Gastrocnemius medialis (tissue), 4 donors: ENCODE measurements around the gene SPEG.

Experiments used
- POLR2A ChIP-seq, 2 donors: fragments of 450-650 bp; IDR thresholded peaks; one replicate each; pipeline ENCODE4 v1.6.1; 2017; ENCODE audit warnings: antibody characterized with exemption in 2 of 2, mild to moderate bottlenecking in 2 of 2, moderate library complexity in 2 of 2
- TF ChIP-seq, protein P1 (sequence below), 5 experiments: fragments of 450-650 bp in 3 of 5; fragments of 200-600 bp in 2 of 5; sonication (generic) in 2 of 5; IDR thresholded peaks in 4 of 5; conservative IDR thresholded peaks in 1 of 5; 1 replicate in 4 of 5; 2 replicates in 1 of 5; pipeline ENCODE4 v1.5.1; 2016 to 2019; ENCODE audit warnings: antibody characterized with exemption in 5 of 5, mild to moderate bottlenecking in 3 of 5, moderate library complexity in 3 of 5

DNA sequence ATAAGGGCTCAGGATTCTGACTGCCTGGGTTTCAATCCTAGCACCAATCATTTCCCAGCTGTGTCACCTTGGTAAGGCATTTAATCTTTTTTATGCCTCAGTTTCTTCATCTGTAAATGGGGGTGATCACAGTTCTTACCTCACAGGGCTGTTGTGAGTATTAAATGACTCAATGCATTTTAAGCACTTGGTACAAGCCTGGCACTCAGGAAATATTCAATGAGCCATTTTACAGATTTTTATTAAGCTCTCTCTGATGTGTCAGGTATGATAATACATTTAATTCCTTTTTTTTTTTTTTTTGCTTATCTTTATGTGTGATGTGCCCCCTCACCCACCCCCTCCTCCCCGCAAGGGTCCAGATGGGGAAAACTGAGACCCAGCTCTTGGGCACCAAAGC is 12.0 kb downstream of the SPEG start:
- TF ChIP-seq, protein P1, sequence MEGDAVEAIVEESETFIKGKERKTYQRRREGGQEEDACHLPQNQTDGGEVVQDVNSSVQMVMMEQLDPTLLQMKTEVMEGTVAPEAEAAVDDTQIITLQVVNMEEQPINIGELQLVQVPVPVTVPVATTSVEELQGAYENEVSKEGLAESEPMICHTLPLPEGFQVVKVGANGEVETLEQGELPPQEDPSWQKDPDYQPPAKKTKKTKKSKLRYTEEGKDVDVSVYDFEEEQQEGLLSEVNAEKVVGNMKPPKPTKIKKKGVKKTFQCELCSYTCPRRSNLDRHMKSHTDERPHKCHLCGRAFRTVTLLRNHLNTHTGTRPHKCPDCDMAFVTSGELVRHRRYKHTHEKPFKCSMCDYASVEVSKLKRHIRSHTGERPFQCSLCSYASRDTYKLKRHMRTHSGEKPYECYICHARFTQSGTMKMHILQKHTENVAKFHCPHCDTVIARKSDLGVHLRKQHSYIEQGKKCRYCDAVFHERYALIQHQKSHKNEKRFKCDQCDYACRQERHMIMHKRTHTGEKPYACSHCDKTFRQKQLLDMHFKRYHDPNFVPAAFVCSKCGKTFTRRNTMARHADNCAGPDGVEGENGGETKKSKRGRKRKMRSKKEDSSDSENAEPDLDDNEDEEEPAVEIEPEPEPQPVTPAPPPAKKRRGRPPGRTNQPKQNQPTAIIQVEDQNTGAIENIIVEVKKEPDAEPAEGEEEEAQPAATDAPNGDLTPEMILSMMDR (IDR thresholded peaks at IDR 0.05 in 4 of 5, conservative IDR thresholded peaks at IDR 0.05 in 1 of 5) = no peak
- TF ChIP-seq POLR2A (IDR thresholded peaks at IDR 0.05) = no peak
